ELR (cell line): ENCODE data around the gene FHDC1.
"Not testable (repeated sequence)": the region's sequence is repeated elsewhere in the genome, so short reads cannot be mapped to it uniquely, and the experiment has no call there.

Experiments used
- DNase-seq: peaks from one replicate; pipeline ENCODE4 v3.0.0-alpha.2; 2015; ENCODE audit warnings: low read depth

Gene FHDC1

GRCh38 chr4:152935631-152936445 lies at the start of gene FHDC1:
FHDC1 (plus strand) TSS chr4:152936323; CDS start chr4:152943058, 6,735 bp downstream.
- DNase-seq, result peak; percentile 49

GRCh38 chr4:152887981-152888380 lies 48.1 kb upstream of the FHDC1 start:
- DNase-seq, result no peak

- DNase-seq, result no peak
These were observed 43.1 kb upstream of the FHDC1 start for GRCh38 chr4:152892974-152893373.

GRCh38 chr4:152894673-152895072 lies 41.5 kb upstream of the FHDC1 start:
- DNase-seq, result peak; percentile 54

GRCh38 chr4:152896811-152897210 lies 39.3 kb upstream of the FHDC1 start:
- no peak for DNase-seq

- DNase-seq, result not testable (repeated sequence)
These were observed 38.0 kb upstream of the FHDC1 start for GRCh38 chr4:152898133-152898532.

- no peak for DNase-seq
These were observed 37.5 kb upstream of the FHDC1 start for GRCh38 chr4:152898606-152899005.

- DNase-seq, result no peak
These were observed 35.7 kb upstream of the FHDC1 start for GRCh38 chr4:152900395-152900794.

- DNase-seq, result no peak
These were observed 34.9 kb upstream of the FHDC1 start for GRCh38 chr4:152901205-152901604.

- no peak for DNase-seq
These were observed 32.5 kb upstream of the FHDC1 start for GRCh38 chr4:152903658-152904057.

- no peak for DNase-seq
These were observed 26.2 kb upstream of the FHDC1 start for GRCh38 chr4:152909901-152910300.

GRCh38 chr4:152910521-152910920 lies 25.6 kb upstream of the FHDC1 start:
- no peak for DNase-seq

GRCh38 chr4:152917543-152918395 lies 18.4 kb upstream of the FHDC1 start:
- DNase-seq, result no peak

GRCh38 chr4:152919826-152920225 lies 16.3 kb upstream of the FHDC1 start:
- no peak for DNase-seq

- DNase-seq, result no peak
These were observed 15.4 kb upstream of the FHDC1 start for GRCh38 chr4:152920768-152921167.

GRCh38 chr4:152921284-152921683 lies 14.8 kb upstream of the FHDC1 start:
- no peak for DNase-seq

GRCh38 chr4:152925851-152926250 lies 10.3 kb upstream of the FHDC1 start:
- no peak for DNase-seq

GRCh38 chr4:152926959-152927358 lies 9.2 kb upstream of the FHDC1 start:
- DNase-seq, result no peak

GRCh38 chr4:152927737-152928136 lies 8.4 kb upstream of the FHDC1 start:
- DNase-seq, result no peak

GRCh38 chr4:152928286-152928685 lies 7.8 kb upstream of the FHDC1 start:
- no peak for DNase-seq

GRCh38 chr4:152929888-152930287 lies 6.2 kb upstream of the FHDC1 start:
- DNase-seq, result no peak

- DNase-seq, result no peak
These were observed 980 bp upstream of the FHDC1 start for GRCh38 chr4:152935143-152935542.
